H9 (cell line): ENCODE data around the gene MAP3K8. TPM values are rescaled to one million over a fixed set of nuclear protein-coding genes. Genes with fewer than 3 reads are reported as not detected.

Experiments
- DNase-seq: peaks from one replicate; pipeline ENCODE4 v3.0.0-alpha.2; 2017
- H2AFZ ChIP-seq: one replicate; pipeline ENCODE4 v1.6.1; 2013; ENCODE audit warnings: mild to moderate bottlenecking, low read length, control low read depth, moderate library complexity
- H2AK5ac ChIP-seq: 2 replicates; pipeline ENCODE4 v1.6.1; 2013; ENCODE audit warnings: low read length, control low read depth, mixed read lengths; ENCODE audit not compliant: insufficient read length
- H2BK120ac ChIP-seq: one replicate; pipeline ENCODE4 v1.6.1; 2013; ENCODE audit warnings: low read depth, mild to moderate bottlenecking, low read length, control low read depth, inconsistent platforms; ENCODE audit not compliant: poor library complexity, severe bottlenecking
- H2BK12ac ChIP-seq: 2 replicates; pipeline ENCODE4 v1.6.1; 2013; ENCODE audit warnings: low read length, control low read depth, mixed read lengths, low read depth; ENCODE audit not compliant: insufficient read length
- H2BK15ac ChIP-seq: 2 replicates; pipeline ENCODE4 v1.6.1; 2013; ENCODE audit warnings: low read depth, low read length, control low read depth
- H2BK20ac ChIP-seq: one replicate; pipeline ENCODE4 v1.6.1; 2013; ENCODE audit warnings: low read depth, mild to moderate bottlenecking, low read length, control low read depth, inconsistent platforms; ENCODE audit not compliant: poor library complexity, severe bottlenecking
- H2BK5ac ChIP-seq: 2 replicates; pipeline ENCODE4 v1.6.1; 2013; ENCODE audit warnings: low read length, control low read depth, mixed read lengths; ENCODE audit not compliant: insufficient read length
- H3K14ac ChIP-seq: 2 replicates; pipeline ENCODE4 v1.6.1; 2013; ENCODE audit warnings: low read length, control low read depth; ENCODE audit not compliant: insufficient read depth
- H3K18ac ChIP-seq: 2 replicates; pipeline ENCODE4 v1.6.1; 2013; ENCODE audit warnings: low read depth, mild to moderate bottlenecking, mixed read lengths, low read length, control low read depth; ENCODE audit not compliant: insufficient read length
- H3K23ac ChIP-seq: 2 replicates; pipeline ENCODE4 v1.6.1; 2013; ENCODE audit warnings: low read length, control low read depth, mixed read lengths, low read depth; ENCODE audit not compliant: insufficient read length
- H3K23me2 ChIP-seq: 2 replicates; pipeline ENCODE4 v1.6.1; 2013; ENCODE audit warnings: low read depth, mild to moderate bottlenecking, mixed read lengths, low read length, control low read depth; ENCODE audit not compliant: insufficient read length, poor library complexity, severe bottlenecking
- H3K27ac ChIP-seq: 2 replicates; pipeline ENCODE4 v1.5.1; 2013; ENCODE audit warnings: low read length, control low read depth, mixed read lengths, low read depth; ENCODE audit not compliant: insufficient read length
- H3K27me3 ChIP-seq: 2 replicates; pipeline ENCODE4 v1.6.1; 2013; ENCODE audit warnings: low read length, control low read depth, inconsistent platforms; ENCODE audit not compliant: insufficient read depth
- H3K4ac ChIP-seq: 2 replicates; pipeline ENCODE4 v1.6.1; 2013; ENCODE audit warnings: low read depth, mild to moderate bottlenecking, control low read depth, inconsistent platforms, low read length, moderate library complexity
- H3K4me1 ChIP-seq: 2 replicates; pipeline ENCODE4 v1.6.1; 2013; ENCODE audit warnings: low read length, control low read depth, inconsistent platforms; ENCODE audit not compliant: insufficient read depth
- H3K4me2 ChIP-seq: 2 replicates; pipeline ENCODE4 v1.6.1; 2013; ENCODE audit warnings: low read length, control low read depth, mixed read lengths; ENCODE audit not compliant: insufficient read length, insufficient read depth
- H3K56ac ChIP-seq: 2 replicates; pipeline ENCODE4 v1.6.1; 2013; ENCODE audit warnings: low read depth, mild to moderate bottlenecking, mixed read lengths, low read length, control low read depth; ENCODE audit not compliant: insufficient read length
- H3K79me1 ChIP-seq: 2 replicates; pipeline ENCODE4 v1.6.1; 2013; ENCODE audit warnings: low read depth, mild to moderate bottlenecking, moderate library complexity, low read length, control low read depth, inconsistent platforms; ENCODE audit not compliant: insufficient read depth, poor library complexity, severe bottlenecking
- H3K79me2 ChIP-seq: 2 replicates; pipeline ENCODE4 v1.6.1; 2013; ENCODE audit warnings: low read length, control low read depth, inconsistent platforms; ENCODE audit not compliant: insufficient read depth
- H3K9ac ChIP-seq: 2 replicates; pipeline ENCODE4 v1.6.1; 2013; ENCODE audit warnings: low read length, control low read depth, mixed read lengths; ENCODE audit not compliant: insufficient read length; ENCODE audit errors: extremely low read depth
- H3K9me3 ChIP-seq: one replicate; pipeline ENCODE4 v1.6.1; 2013; ENCODE audit warnings: low read depth, low read length, inconsistent platforms; ENCODE audit not compliant: control insufficient read depth
- H3T11ph ChIP-seq: one replicate; pipeline ENCODE4 v1.6.1; 2013; ENCODE audit warnings: mild to moderate bottlenecking, low read length, control low read depth, inconsistent platforms
- H4K20me1 ChIP-seq: one replicate; pipeline ENCODE4 v1.6.1; 2013; ENCODE audit not compliant: control insufficient read depth, insufficient read length, insufficient read depth
- H4K5ac ChIP-seq: 2 replicates; pipeline ENCODE4 v1.6.1; 2013; ENCODE audit warnings: low read depth, mild to moderate bottlenecking, mixed read lengths, low read length, control low read depth; ENCODE audit not compliant: insufficient read length
- H4K8ac ChIP-seq: replicated peaks from 2 replicates; pipeline ENCODE4 v1.6.1; 2013; ENCODE audit warnings: low read length, control low read depth, mixed read lengths, low read depth; ENCODE audit not compliant: insufficient read length
- H4K91ac ChIP-seq: 2 replicates; pipeline ENCODE4 v1.6.1; 2013; ENCODE audit warnings: low read depth, mild to moderate bottlenecking, moderate library complexity, mixed read lengths, low read length, control low read depth; ENCODE audit not compliant: insufficient read length
- H3K27ac Mint-ChIP-seq, 3 experiments: 2 replicates in 2 of 3; 3 replicates in 1 of 3; pipeline ENCODE4 v1.8.0; 2020 to 2021; ENCODE audit warnings: mixed read lengths in 3 of 3, mild to moderate bottlenecking in 1 of 3, moderate library complexity in 1 of 3
- H3K27me3 Mint-ChIP-seq: 2 replicates; pipeline ENCODE4 v1.8.0; 2021; ENCODE audit warnings: low read depth, mild to moderate bottlenecking, moderate library complexity, mixed read lengths
- H3K36me3 Mint-ChIP-seq, 3 experiments: 2 replicates in 2 of 3; 3 replicates in 1 of 3; pipeline ENCODE4 v1.8.0; 2020 to 2021; ENCODE audit warnings: low read depth in 3 of 3, mixed read lengths in 3 of 3; ENCODE audit not compliant: insufficient read depth in 1 of 3
- H3K4me1 Mint-ChIP-seq, 2 experiments: 2 replicates each; pipeline ENCODE4 v1.8.0; 2020; ENCODE audit warnings: mixed read lengths in 2 of 2
- H3K4me3 Mint-ChIP-seq, 2 experiments: 2 replicates in 1 of 2; 3 replicates in 1 of 2; pipeline ENCODE4 v1.8.0; 2020 to 2021; ENCODE audit warnings: mild to moderate bottlenecking in 2 of 2, mixed read lengths in 2 of 2, moderate library complexity in 1 of 2
- H3K9me3 Mint-ChIP-seq, 2 experiments: 2 replicates in 1 of 2; 3 replicates in 1 of 2; pipeline ENCODE4 v1.8.0; 2020; ENCODE audit warnings: mild to moderate bottlenecking in 2 of 2, mixed read lengths in 2 of 2, moderate library complexity in 1 of 2
- WGBS: extraction: QIAGEN DNeasy Blood & Tissue Kit; methylation state at CpG from one replicate; pipeline ENCODE4 v1.1.7; 2013; ENCODE audit warnings: missing lambda C conversion rate, low lambda C conversion rate, mixed read lengths; ENCODE audit not compliant: insufficient read length; ENCODE audit errors: extremely low coverage; 5-methylcytosine and 5-hydroxymethylcytosine counted together
- total RNA-seq: library from RNA; stranded (reverse); gene quantifications from 2 replicates; pipeline ENCODE4 v1.2.1, GENCODE V29; 2021
- TF ChIP-seq, protein P1 (sequence below): fragments of 200-600 bp; sonication (generic); conservative IDR thresholded peaks from 3 replicates; pipeline ENCODE4 v1.8.0; 2021; ENCODE audit warnings: antibody characterized with exemption, mild to moderate bottlenecking

The MAP3K8 gene
- total RNA-seq, 1 experiment from 2014 or later, result 3.5 TPM

- no peaks in the 10 kb centered on the region for H4K20me1 ChIP-seq
- no peak overlapping the region for H3K56ac ChIP-seq
- H3K4me3 Mint-ChIP-seq, result no peak overlapping the region
- no peak overlapping the region for H2BK5ac ChIP-seq
- H3K36me3 Mint-ChIP-seq, result no peaks in the 10 kb centered on the region
- no peak overlapping the region for H2BK15ac ChIP-seq
- H3K9ac ChIP-seq, result no peak overlapping the region
- H3K4me1 Mint-ChIP-seq, result peaks cover 12 to 13% of the 10 kb centered on the region in 2 experiments
- H2BK12ac ChIP-seq, result no peak overlapping the region
- no peak overlapping the region for H2BK20ac ChIP-seq
- no peak overlapping the region for H2AK5ac ChIP-seq
- H3K27ac Mint-ChIP-seq, result no peak overlapping the region; a peak in 1 of 7 replicates
- no peak overlapping the region for H3K23ac ChIP-seq
- no CpG with 5 or more reads among the region's 8 CpGs for WGBS
- H3K18ac ChIP-seq, result no peak overlapping the region
- H3K4ac ChIP-seq, result no peak overlapping the region
- no peaks in the 10 kb centered on the region for H3K9me3 Mint-ChIP-seq
- H3K27me3 Mint-ChIP-seq, result peaks cover 11% of the 10 kb centered on the region
- H2AFZ ChIP-seq, result no peak overlapping the region
- no peak overlapping the region for H3K14ac ChIP-seq
- no peak for DNase-seq
- TF ChIP-seq, protein P1, sequence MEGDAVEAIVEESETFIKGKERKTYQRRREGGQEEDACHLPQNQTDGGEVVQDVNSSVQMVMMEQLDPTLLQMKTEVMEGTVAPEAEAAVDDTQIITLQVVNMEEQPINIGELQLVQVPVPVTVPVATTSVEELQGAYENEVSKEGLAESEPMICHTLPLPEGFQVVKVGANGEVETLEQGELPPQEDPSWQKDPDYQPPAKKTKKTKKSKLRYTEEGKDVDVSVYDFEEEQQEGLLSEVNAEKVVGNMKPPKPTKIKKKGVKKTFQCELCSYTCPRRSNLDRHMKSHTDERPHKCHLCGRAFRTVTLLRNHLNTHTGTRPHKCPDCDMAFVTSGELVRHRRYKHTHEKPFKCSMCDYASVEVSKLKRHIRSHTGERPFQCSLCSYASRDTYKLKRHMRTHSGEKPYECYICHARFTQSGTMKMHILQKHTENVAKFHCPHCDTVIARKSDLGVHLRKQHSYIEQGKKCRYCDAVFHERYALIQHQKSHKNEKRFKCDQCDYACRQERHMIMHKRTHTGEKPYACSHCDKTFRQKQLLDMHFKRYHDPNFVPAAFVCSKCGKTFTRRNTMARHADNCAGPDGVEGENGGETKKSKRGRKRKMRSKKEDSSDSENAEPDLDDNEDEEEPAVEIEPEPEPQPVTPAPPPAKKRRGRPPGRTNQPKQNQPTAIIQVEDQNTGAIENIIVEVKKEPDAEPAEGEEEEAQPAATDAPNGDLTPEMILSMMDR, result no peak
- H3T11ph ChIP-seq, result no peak overlapping the region
- no peaks in the 10 kb centered on the region for H3K27me3 ChIP-seq
- H3K4me2 ChIP-seq, result no peak overlapping the region
- no peak overlapping the region for H2BK120ac ChIP-seq
- no peaks in the 10 kb centered on the region for H3K9me3 ChIP-seq
- H4K5ac ChIP-seq, result no peak overlapping the region
- no peaks in the 10 kb centered on the region for H3K79me1 ChIP-seq
- H4K91ac ChIP-seq, result no peak overlapping the region
- H3K27ac ChIP-seq, result no peak overlapping the region
- H3K79me2 ChIP-seq, result no peaks in the 10 kb centered on the region
- H4K8ac ChIP-seq, result no peak overlapping the region
- H3K23me2 ChIP-seq, result no peaks in the 10 kb centered on the region
- no peaks in the 10 kb centered on the region; the same call in 1 of the 2 replicates for H3K4me1 ChIP-seq
These were observed 57.4 kb downstream of the MAP3K8 start for GRCh38 chr10:30491204-30491915.
